Heart left ventricle (tissue), 16 donors: ENCODE data around the gene SLC25A22. TPM values are rescaled to one million over a fixed set of nuclear protein-coding genes. Genes with fewer than 3 reads are reported as not detected.

Experiments used
- ATAC-seq, 4 donors: fragments of 200-7000 bp; cut with Tn5 transposase; one replicate each; pipeline ENCODE4 v1.9.1; 2020 to 2022; ENCODE audit warnings: moderate library complexity in 4 of 4, mild to moderate bottlenecking in 3 of 4, moderate number of reproducible peaks in 1 of 4
- DNase-seq, 5 donors: peaks; one replicate each; pipeline ENCODE4 v3.0.0-alpha.2; 2020
- H3K27ac ChIP-seq, 12 donors: fragments of 200-600 bp; sonication (generic) in 4 of 12; one replicate each; pipeline versions ENCODE4 v1.5.0 to v1.8.0; 2016 to 2022; ENCODE audit warnings: mild to moderate bottlenecking in 2 of 12
- H3K27me3 ChIP-seq, 9 donors: fragments of 200-600 bp; sonication (generic) in 2 of 9; one replicate each; pipeline versions ENCODE4 v1.5.1 to v1.8.0; 2016 to 2022; ENCODE audit warnings: mild to moderate bottlenecking in 3 of 9
- H3K36me3 ChIP-seq, 9 donors: fragments of 200-600 bp; sonication (generic) in 2 of 9; one replicate each; pipeline versions ENCODE4 v1.5.0 to v1.8.0; 2018 to 2022; ENCODE audit warnings: mild to moderate bottlenecking in 2 of 9
- H3K4me1 ChIP-seq, 12 donors: fragments of 200-600 bp; sonication (generic) in 4 of 12; one replicate each; pipeline versions ENCODE4 v1.5.0 to v1.8.0; 2016 to 2022; ENCODE audit warnings: mild to moderate bottlenecking in 3 of 12
- H3K4me3 ChIP-seq, 12 donors: fragments of 200-600 bp; sonication (generic) in 4 of 12; one replicate each; pipeline versions ENCODE4 v1.5.0 to v1.8.0; 2017 to 2022; ENCODE audit warnings: mild to moderate bottlenecking in 9 of 12, moderate library complexity in 4 of 12
- H3K9me3 ChIP-seq, 12 donors: fragments of 200-600 bp; sonication (generic) in 4 of 12; one replicate each; pipeline versions ENCODE4 v1.5.0 to v1.8.0; 2016 to 2022; ENCODE audit warnings: mild to moderate bottlenecking in 1 of 12
- CTCF ChIP-seq, 12 donors: fragments of 200-600 bp; sonication (generic) in 4 of 12; IDR thresholded peaks; one replicate each; pipeline versions ENCODE4 v1.5.0 to v1.8.0; 2018 to 2022; ENCODE audit warnings: antibody characterized with exemption in 12 of 12, mild to moderate bottlenecking in 5 of 12
- POLR2A ChIP-seq, 2 donors: fragments of 450-650 bp; IDR thresholded peaks; one replicate each; pipeline ENCODE4 v1.6.1; 2017; ENCODE audit warnings: antibody characterized with exemption in 2 of 2, mild to moderate bottlenecking in 2 of 2, moderate library complexity in 2 of 2
- WGBS, 4 donors: extraction: QIAGEN DNeasy Blood & Tissue Kit in 2 of 4; methylation state at CpG; one replicate each; pipeline versions ENCODE4 v1.1.5 to v1.1.7; 2013 to 2018; 5-methylcytosine and 5-hydroxymethylcytosine counted together
- intact Hi-C, 10 donors: fragments of 100-400 bp; cut with DNase I; formaldehyde crosslinking; loops; one replicate each; pipeline versions ENCODE4 v1.11.1 to v1.14.2; 2022
- polyA plus RNA-seq, 2 donors: library from polyadenylated mRNA; stranded (reverse); fragments of 200-250 nt; gene quantifications; one replicate each; pipeline ENCODE4 v1.2.3, GENCODE V29; 2013
- total RNA-seq, 9 donors: library from RNA; depleted of rRNA in 2 of 9; stranded (reverse); fragments of >200 nt in 2 of 9; fragmentation: NEBNext Ultra II Directional in 3 of 9; extraction: Animal tissue kit (Norgen Biotek cat#: 25700) in 3 of 9; gene quantifications; one replicate each; pipeline versions ENCODE4 v1.1.0 to v1.2.4, GENCODE V29; 2016 to 2023
- donor health status: ischemic (EF 13 %, LVEDD 7.1; RV severe dilation, severe dysfunction).
- donor health status: healthy with polysubstance abuse.
- donor health status: DM: no; HTN: yes; CAD: no.
- donor health status: DM: no; HTN: no; CAD: no.
- donor health status: ischemic (EF 25% LVEDD 6.9; RV normal size, moderate dysfunction).
- donor health status: ischemic (EF 25% LVEDD 5.7; RV mildly dilated, moderate dysfunction).
- donor health status: healthy.
- donor health status: DM: yes; HTN: yes; CAD: no.
- donor health status: ischemic (EF 35%, LVEDD 5.7; RV mildly dilated, moderate dysfunction).
- donor health status: nonischemic (EF 11% LVEDD 7.7; RV severe dilation, severe dysfunction).
- donor health status: DM: yes; HTN: yes; CAD: no.
- donor health status: PGD.
- donor health status: ischemic (EF 29% LVEDD 5.4; RV normal size, mild dysfunction).
- donor health status: nonischemic (EF 23%, LVEDD 6.1; RV moderate dilation, normal function).

The SLC25A22 gene
- total and polyA plus RNA-seq, 11 donors: 2.1 to 12.8 (median 4.4) TPM

GRCh38 chr11:763073-763463 is 35.0 kb downstream of the SLC25A22 start:
- Histone ChIP-seq H3K27me3 (no peaks in the 10 kb centered on the region), H3K36me3 (peaks cover 0 to 90% (median 84%) of the 10 kb centered on the region in 9 donors), H3K9me3 (no peaks in the 10 kb centered on the region), H3K4me1 (no peaks in the 10 kb centered on the region), H3K27ac (no peak overlapping the region), H3K4me3 (no peak overlapping the region)
- no peak for ATAC-seq
- intact Hi-C loops: no loop called here
- no peak for DNase-seq
- TF ChIP-seq POLR2A (IDR thresholded peaks at IDR 0.05) (no peak), CTCF (IDR thresholded peaks at IDR 0.05) (no peak)
- WGBS, 4 donors: 78 to 87% (median 79%) methylated on average over 22 to 24 of the region's 24 CpGs

GRCh38 chr11:762421-763072 is 35.5 kb downstream of the SLC25A22 start:
- DNase-seq (peak in 1 of 5 donors; percentile 17), ATAC-seq (peak in 2 of 4 donors; percentile 6 to 16)
- no peaks in the 10 kb centered on the region for H3K9me3 ChIP-seq
- TF ChIP-seq CTCF (IDR thresholded peaks at IDR 0.05) (peak in 1 of 12 donors; percentile 12), POLR2A (IDR thresholded peaks at IDR 0.05) (no peak)
- peaks cover 0 to 95% (median 89%) of the 10 kb centered on the region in 9 donors for H3K36me3 ChIP-seq
- WGBS, 4 donors: 53 to 67% (median 63%) methylated on average over 7 to 10 of the region's 10 CpGs
- intact Hi-C loops: no loop called here
- no peak overlapping the region for H3K27ac ChIP-seq
- no peaks in the 10 kb centered on the region for H3K27me3 ChIP-seq
- no peak overlapping the region for H3K4me3 ChIP-seq
- no peaks in the 10 kb centered on the region for H3K4me1 ChIP-seq

GRCh38 chr11:761526-762108 is 36.5 kb downstream of the SLC25A22 start:
- DNase-seq (no peak), ATAC-seq (no peak)
- H3K36me3 ChIP-seq: peaks cover 0 to 96% (median 90%) of the 10 kb centered on the region in 9 donors
- H3K27ac ChIP-seq: no peak overlapping the region
- H3K4me3 ChIP-seq: no peak overlapping the region
- H3K9me3 ChIP-seq: no peaks in the 10 kb centered on the region
- 85 to 87% (median 86%) methylated on average over 8 of the region's 8 CpGs for WGBS, 4 donors
- intact Hi-C loops: no loop called here
- TF ChIP-seq POLR2A (IDR thresholded peaks at IDR 0.05) (no peak), CTCF (IDR thresholded peaks at IDR 0.05) (no peak)
- H3K4me1 ChIP-seq: no peaks in the 10 kb centered on the region
- H3K27me3 ChIP-seq: no peaks in the 10 kb centered on the region

- H3K9me3 ChIP-seq: no peaks in the 10 kb centered on the region
- DNase-seq (no peak), ATAC-seq (no peak)
- H3K27me3 ChIP-seq: no peaks in the 10 kb centered on the region
- intact Hi-C loops: no loop called here
- TF ChIP-seq CTCF (IDR thresholded peaks at IDR 0.05) (no peak), POLR2A (IDR thresholded peaks at IDR 0.05) (no peak)
- no peak overlapping the region for H3K4me3 ChIP-seq
- H3K27ac ChIP-seq: no peak overlapping the region
- no peaks in the 10 kb centered on the region for H3K4me1 ChIP-seq
- peaks cover 0 to 97% (median 89%) of the 10 kb centered on the region in 9 donors for H3K36me3 ChIP-seq
These were observed 37.8 kb downstream of the SLC25A22 start for GRCh38 chr11:760236-760635.
